Cardiac fibroblast (primary cell): Measurements from ENCODE around the gene DNAJC27.
"Not testable (repeated sequence)": the region's sequence is repeated elsewhere in the genome, so short reads cannot be mapped to it uniquely, and the experiment has no call there.

ENCODE experiments used
- DNase-seq, 2 donors: peaks; one replicate each; pipeline versions ENCODE4 v3.0.0 to v3.0.0-alpha.2; 2010; ENCODE audit warnings: low read depth in 2 of 2
- H3K4me3 ChIP-seq, 2 donors: replicated peaks in 1 of 2; 1 replicate in 1 of 2; 2 replicates in 1 of 2; pipeline ENCODE4 v1.5.1; 2011; ENCODE audit warnings: low read depth in 2 of 2, low read length in 2 of 2, mild to moderate bottlenecking in 2 of 2, moderate library complexity in 1 of 2
- TF ChIP-seq, protein P1 (sequence below): IDR thresholded peaks from one replicate; pipeline ENCODE4 v1.5.1; 2011; ENCODE audit warnings: low read depth, mild to moderate bottlenecking, low read length, inconsistent platforms

DNAJC27 gene

DNA sequence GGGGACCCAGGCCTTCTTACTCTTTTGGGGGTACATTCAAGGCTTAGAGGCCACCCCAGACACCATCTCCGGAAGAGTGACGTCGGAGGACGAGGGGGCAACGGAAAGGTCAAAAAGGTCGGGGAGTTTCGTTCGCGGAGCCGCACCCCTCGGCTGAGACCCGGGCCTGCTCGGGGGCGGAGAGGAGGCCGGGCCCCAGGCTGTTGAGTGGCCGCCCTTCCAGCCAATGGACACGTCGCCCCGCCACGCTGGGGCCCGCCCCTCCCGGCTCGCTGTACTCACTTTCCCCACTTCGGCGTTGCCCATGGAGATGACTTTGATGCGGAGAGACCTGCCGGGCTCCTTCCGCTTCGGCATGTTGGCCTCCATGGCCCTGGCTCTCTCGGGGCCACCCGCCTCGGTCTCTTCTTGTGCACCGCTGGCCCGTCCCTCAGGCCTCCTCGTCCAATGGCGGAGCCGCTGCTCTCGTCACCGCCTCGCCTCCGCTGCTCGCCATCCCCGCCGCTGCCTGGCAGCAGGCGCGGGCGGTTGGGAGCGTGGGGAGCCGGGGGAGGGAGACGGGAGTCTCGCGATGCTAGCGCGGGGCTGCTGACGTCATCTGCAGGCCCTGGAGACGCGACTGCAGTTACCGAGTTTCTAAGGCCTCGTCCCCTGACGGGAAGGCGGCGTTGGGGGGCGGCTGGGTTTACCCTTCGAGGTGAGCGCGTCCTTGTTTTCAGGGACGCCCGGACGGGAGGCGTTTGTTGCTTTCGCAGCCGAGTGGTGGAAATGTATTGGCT lies at the start of gene DNAJC27:
DNAJC27 (minus strand) TSS at position 420 of the 779 bp plus-strand sequence; CDS start at position 369, 51 bp downstream.
- TF ChIP-seq, protein P1, sequence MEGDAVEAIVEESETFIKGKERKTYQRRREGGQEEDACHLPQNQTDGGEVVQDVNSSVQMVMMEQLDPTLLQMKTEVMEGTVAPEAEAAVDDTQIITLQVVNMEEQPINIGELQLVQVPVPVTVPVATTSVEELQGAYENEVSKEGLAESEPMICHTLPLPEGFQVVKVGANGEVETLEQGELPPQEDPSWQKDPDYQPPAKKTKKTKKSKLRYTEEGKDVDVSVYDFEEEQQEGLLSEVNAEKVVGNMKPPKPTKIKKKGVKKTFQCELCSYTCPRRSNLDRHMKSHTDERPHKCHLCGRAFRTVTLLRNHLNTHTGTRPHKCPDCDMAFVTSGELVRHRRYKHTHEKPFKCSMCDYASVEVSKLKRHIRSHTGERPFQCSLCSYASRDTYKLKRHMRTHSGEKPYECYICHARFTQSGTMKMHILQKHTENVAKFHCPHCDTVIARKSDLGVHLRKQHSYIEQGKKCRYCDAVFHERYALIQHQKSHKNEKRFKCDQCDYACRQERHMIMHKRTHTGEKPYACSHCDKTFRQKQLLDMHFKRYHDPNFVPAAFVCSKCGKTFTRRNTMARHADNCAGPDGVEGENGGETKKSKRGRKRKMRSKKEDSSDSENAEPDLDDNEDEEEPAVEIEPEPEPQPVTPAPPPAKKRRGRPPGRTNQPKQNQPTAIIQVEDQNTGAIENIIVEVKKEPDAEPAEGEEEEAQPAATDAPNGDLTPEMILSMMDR = no peak
- peak; percentile 98 to 99 for DNase-seq
- H3K4me3 ChIP-seq = peak within 1 kb of the TSS; percentile 83 to 87

DNA sequence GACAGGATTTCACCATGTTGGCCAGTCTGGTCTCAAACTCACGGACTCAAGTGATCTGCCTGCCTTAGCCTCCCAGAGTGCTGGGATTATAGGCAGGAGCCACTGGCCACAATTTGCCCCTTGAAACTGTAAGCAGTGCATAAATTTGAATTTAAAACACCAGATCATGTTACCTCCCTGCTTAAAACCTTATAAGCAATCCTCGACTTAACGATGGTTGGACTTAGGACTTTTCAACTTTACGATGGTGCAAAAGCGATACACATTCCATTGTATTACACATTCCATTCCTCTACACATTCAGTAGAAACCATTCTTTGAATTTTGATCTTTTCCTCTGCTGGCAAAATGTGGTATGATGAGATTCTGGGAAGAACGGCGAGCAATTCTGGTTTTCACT lies 46.9 kb upstream of the DNAJC27 start:
- DNase-seq = no peak
- TF ChIP-seq, protein P1 = no peak
- H3K4me3 ChIP-seq = no peak overlapping the region

DNA sequence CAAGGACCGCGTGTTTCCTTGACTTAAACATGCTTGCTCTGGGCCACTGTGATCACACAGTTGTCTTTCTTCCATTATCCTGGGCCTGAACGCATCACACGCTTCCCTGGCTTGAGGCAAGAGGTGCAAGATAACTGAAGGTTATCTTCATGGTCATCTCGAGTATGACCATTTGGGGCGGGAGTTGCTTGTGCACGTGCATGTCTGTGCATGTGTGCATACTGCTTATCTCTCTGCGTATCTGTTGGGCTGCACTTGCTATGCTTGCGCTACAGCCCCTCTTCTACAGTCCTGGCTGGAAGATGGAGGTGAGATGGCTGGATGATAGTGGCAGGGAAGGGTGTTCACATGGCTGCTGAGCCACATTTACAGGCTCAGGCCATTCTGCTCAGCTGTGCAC lies 42.9 kb upstream of the DNAJC27 start:
- no peak for DNase-seq

DNA sequence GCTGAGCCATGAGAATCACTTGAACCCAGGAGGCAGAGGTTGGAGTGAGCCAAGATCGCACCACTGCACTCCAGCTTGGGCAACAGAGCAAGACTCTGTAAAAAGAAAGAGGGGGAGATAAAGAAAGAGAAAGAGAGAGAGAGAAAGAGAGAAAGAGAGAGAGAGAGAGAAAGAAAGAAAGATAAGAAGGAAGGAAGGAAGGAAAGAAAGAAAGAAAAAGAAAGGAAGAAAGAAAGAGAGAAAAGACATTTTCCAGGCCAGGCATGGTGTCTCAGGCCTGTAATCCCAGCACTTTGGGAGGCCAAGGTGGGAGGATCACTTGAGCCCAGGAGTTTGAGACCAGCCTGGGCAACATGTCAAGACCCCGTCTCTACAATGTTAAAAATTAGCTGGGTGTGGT lies 39.6 kb upstream of the DNAJC27 start:
- H3K4me3 ChIP-seq, DNase-seq: not testable (repeated sequence)

More for the DNA sequence above, 42.9 kb upstream of the DNAJC27 start:
- no peak overlapping the region for H3K4me3 ChIP-seq
- TF ChIP-seq, protein P1 = no peak

DNA sequence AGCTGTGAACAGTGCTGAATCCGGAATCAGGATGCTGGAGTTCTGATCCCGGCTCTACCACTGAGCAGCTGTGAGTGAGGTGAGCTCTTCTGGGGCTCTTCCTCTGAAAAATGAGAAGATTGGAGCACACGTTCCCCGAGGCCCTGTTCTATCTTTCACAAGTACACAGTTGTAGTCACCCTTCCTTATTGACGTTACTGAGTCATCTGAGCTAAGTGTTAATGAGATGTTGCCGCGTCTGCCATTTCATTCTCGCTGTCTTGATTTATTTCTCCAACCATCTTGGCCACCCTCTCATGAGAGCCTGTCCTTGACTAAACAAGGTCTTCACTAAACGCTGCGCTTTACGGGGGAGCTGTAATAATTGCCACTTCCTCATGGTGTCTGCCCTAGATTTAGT lies 38.2 kb upstream of the DNAJC27 start:
- TF ChIP-seq, protein P1 = no peak
- no peak for DNase-seq
- no peak overlapping the region for H3K4me3 ChIP-seq

DNA sequence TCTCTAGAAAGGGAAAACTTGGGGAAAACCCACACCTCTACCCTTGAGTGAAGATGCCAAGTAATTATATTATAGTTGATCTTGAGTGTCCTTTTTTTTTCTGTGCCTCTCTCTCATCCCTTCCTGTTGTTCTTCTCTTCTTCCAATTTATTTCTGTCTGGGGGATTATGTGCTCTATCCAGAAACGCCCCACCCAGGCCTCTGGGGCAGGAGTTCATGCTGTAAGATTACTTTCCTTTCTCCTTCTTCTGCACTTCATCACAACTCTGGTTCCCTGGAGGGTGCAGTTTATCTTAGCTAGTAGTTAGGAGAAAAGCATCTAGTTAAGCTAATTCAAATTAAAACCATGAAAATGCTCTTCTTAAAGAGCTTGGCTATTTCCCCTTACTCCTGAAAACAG lies 30.3 kb upstream of the DNAJC27 start:
- TF ChIP-seq, protein P1 = no peak
- no peak overlapping the region for H3K4me3 ChIP-seq
- no peak for DNase-seq

DNA sequence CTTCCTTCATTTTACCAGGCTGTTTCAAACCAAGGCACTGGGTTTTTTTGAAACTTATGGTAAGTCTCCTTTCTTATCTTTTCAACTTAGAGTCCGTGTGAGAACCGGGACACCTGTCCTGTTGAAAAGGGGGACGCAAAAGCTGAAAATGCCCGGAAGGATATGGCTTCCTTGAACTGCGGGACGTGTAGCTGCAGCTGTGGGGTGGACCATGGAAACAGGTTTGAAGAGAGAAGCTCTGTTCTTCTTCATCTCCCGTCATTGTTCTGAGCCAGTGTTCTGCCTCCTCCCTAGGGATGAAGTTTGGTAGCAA lies 29.5 kb upstream of the DNAJC27 start:
- DNase-seq = no peak
- no peak overlapping the region for H3K4me3 ChIP-seq
- TF ChIP-seq, protein P1 = no peak
